Stimulated activated CD4-positive, alpha-beta T cell treated with anti-CD3 and anti-CD28 coated beads, TNF-alpha, amount 100 ng/mL, for 4 hours (primary cell): ENCODE results near the gene ZFAND6.
"Not testable (repeated sequence)": the region's sequence is repeated elsewhere in the genome, so short reads cannot be mapped to it uniquely, and the experiment has no call there.

Source experiments
- DNase-seq, 3 experiments: peaks; one replicate each; pipeline ENCODE4 v3.0.0-alpha.2; 2020; ENCODE audit warnings: low read depth in 3 of 3

The ZFAND6 gene

DNA sequence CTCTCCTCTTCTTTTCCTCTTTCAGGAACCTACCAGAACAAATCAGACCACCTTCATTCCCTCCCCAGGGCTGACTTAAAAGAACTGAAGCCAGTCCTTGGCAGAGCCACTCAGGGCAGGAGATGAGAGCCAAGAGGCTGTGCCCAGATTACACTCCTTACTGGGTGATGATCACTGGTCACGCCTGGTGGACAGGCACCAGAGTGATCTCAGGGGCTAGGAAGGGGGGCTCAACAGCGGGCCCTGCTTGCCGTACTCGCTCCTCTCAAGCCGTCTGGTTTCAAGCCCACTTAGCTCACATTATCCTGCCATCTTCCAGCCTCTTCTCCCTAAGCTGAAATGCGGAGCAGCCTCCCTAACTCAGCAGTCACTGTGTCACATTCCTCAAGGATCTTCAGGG is 91.7 kb downstream of the ZFAND6 start:
- DNase-seq, result no peak

DNA sequence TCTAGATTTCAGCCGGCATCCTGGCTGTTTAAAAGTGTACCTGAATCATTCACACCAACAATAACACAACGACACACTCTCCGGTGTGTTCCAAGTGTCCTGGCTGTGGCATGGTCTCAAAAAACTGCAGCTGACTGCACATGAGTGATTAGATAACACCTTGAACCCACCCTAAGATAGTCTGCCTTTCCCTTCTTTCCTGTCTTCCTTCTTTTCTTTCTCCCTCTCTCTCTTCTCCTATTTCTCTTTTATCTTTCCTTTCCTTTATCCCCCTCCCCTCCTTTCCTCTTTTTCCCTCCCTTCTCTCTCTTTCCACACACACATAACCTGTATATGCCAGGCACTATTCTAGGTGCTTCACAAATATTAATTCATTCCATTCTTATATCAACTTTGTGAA is 92.1 kb downstream of the ZFAND6 start:
- no peak for DNase-seq

DNA sequence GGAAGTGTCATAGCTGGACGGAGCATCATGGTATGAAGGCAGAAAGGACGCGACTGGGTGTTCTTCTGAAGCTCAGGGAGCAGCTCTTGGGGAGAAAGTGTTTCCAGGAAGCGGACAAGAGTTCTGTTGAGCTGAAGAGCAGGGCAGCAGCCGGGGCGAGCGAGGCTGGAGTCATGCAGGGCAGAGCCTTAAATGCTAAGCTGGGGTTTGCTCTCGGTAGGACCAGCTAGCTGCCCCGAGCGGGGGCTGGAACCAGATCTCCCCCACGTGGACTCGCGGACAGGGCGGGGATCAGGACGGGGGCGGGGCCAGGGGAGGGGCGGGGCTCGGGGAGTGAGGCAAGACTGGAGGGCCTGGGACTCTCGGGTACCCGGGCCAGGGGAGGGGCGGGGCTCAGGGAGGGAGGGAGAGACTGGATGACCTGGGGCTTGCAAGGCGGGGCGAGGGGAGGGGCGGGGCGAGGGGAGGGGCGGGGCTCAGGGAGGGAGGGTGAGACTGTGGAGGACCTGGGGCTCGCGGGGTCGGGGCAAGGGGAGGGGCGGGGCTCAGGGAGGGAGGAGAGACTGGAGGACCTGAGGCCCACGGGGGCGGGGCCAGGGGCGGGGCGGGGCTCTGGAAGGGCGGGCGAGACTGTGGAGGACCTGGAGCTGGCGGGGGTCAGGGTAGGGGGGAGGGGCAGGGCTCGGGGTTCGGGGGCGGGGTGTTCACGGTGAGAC is 92.9 kb downstream of the ZFAND6 start:
- peak; percentile 76 to 83 (median 81) for DNase-seq

DNA sequence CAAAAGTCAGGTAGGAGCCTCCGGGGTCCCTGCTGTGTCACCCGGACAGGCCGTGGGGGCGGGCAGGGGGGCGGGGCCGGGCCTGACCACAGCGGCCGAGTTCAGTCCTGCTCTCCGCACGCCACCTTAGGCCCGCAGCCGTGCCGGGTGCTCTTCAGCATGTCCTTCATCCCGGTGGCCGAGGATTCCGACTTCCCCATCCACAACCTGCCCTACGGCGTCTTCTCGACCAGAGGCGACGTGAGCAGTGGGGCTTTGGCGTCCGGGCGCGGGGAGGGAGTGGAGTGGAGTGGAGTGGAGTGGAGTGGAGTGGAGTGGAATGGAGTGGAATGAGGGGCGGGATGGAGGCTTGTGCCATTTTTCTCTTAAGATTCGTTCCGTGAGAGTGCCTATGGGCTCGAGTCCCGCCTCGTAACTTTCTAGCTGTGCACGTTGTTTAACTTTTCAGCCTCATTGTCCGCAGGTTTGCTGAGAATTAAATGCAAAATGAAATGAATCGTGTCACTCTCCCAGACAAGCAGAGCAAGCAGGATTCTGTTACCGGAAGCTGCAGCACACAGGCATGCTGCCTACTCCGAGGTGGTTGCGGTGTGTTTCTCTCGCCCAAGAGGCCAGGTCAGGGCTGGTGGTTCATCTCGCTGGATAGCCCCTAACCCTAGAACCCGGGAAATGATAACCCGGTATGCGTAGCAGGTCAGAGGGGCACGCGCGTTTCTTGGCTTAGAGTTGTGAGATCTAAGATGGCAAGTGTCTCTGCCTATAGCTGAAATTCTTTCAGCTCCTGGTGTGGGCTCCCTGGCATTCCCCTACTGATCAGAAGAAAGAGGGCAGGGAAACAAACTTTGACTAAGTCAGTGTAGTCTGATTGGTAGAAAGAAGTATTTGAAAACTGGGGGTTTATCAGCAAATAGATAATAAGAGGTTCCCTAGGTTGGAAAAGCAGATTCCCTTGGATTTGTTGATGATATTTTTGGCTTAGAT is 93.7 kb downstream of the ZFAND6 start, which contains the start of gene FAH:
Gene FAH, plus strand, starts transcription at position 104 of the 981 bp plus-strand sequence. Its CDS starts 56 bp downstream, at position 160.
- peak in 1 of 3 experiments; percentile 12 for DNase-seq

DNA sequence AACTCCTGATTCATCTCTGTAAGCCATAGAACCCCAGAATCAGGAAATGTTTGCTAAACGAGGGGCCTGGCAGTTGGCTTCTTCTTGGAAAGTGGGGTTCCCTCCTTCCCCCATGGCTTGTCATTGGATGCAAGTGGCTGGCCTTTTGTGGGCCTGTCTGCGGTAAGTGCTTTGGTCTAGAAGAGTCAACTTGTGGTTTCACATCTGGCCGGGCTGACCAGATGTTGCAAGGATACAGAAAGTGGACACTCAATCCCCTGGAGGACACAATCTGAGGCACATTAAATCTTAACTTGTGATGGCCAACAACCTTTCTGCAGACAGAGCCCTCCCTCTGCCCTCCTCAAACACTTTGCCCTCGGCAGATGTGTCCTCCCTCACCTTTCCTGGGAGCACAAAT is 94.4 kb downstream of the ZFAND6 start:
- no peak for DNase-seq

DNA sequence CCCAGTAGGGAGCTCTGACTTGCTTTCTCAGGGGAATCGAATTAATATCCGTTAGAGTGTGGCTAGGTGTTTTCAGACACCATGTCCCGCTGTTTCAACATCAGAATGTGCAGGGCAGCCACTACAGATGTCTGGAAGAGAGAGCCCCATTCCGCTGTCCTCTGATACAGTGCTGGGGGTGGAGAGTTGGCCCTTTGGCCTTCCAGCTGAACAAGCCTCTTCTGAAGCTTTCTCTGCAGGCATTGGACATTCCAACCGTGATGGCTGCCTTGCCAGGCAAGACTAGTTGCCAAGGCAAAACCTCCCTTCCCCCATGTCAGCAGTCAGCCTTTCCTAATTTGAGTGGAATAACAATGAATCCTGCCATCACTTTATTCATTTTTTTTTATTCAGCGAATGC is 94.9 kb downstream of the ZFAND6 start:
- no peak for DNase-seq

DNA sequence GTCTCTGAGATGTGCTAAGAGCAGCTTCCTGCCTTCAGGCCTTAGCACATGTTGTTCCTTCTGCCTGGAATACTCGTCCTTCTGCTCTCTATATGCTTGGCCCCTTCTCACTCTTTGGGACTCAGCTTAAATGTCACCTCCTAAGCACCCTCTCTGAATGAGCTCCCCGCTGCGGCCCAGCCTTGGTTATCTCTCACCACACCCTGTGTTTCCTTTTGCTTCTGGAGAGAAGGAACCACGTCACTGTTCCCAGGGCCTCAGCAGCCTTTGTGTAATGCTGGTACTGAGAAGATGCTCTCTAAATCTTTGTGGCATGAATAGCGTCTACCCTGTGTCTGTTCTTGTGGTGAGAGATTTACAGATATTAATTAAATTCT is 95.5 kb downstream of the ZFAND6 start:
- no peak for DNase-seq

DNA sequence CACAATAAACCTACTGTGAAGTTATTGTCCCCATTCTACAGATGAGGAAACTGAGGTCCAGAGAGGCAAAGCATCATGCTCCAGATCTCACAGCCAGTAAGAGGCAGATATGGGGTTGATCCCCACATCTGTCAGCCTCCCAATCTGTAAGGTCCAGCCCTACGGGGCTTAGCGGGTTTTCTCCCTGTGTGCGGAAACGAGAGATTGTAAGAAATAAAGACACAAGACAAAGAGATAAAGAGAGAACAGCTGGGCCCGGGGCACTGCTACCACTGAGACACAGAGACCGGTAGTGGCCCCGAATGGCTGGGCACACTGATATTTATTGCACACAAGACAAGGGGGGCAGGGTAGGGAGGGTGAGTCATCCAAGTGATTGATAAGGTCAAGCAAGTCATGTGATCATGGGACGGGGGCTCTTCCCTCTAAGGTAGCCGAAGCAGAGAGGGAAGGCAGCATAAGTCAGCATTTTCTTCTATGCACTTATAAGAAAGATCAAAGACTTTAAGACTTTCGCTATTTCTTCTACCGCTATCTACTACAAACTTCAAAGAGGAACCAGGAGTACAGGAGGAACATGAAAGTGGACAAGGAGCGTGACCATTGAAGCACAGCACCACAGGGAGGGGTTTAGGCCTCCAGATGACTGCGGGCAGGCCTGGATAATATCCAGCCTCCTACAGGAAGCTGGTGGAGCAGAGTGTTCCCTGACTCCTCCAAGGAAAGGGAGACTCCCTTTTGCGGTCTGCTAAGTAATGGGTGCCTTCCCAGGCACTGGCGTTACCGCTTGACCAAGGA is 96.1 kb downstream of the ZFAND6 start:
- not testable (repeated sequence) for DNase-seq

DNA sequence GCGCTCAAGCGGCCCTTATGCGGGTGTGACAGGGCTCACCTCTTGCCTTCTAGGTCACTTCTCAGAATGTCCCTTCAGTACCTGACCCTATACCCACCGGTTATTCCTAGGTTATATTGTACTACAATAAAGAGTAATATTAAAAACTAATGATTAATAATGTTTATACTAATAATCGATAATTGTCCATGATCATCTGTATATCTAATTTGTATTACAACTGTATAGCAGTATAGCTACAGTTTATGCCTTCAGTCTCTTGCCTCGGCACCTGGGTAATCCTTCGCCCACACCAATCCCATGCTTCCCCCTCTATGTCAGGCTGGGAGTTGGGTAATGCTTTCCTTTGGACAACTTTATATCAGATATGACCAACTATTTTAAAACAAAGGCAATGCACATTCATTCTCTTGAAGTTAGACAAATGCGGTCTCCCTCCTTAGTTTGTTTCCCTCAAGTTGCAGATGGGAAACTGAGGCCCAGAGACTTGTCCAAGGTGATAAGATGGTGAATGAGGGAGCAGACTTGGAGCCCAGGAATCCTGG is 96.8 kb downstream of the ZFAND6 start:
- no peak for DNase-seq

DNA sequence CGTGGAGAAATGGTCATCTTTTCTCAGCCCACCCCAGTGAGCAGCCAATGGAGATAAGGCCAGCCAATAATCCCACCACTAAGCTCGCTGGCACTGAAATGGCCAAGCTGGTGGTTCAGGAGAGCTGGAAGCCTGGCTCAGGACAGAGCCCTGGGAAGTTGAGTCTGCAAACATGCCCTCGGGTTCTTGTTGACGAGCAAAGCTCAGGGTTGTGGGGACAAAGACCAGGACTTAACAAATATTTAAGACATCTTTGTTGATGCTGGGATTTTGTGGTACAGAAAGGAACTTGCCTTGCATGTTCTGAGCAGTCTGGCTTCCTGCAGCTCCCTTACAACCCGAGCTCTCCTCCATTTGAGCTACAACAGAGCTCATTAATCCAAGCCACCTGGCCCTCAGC is 97.7 kb downstream of the ZFAND6 start:
- DNase-seq, result no peak

DNA sequence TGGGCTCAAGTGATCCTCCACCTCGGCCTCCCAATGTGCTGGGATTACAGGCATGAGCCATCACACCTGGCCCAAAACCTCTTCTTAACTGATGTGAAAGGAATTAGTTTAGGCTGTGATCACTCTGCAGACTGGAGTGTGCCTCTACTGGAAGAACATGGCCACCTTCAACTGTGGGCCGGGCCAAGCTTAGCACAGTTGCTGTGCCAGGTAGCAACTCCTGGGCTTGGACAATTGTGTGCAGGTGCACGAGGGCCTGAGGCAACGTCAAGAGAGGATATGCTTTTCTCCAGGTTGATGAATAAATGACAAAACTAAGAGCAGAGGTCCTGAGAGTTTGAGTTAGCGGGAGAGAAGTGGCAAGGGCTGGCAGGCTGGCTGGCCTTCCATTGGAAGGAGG is 99.8 kb downstream of the ZFAND6 start:
- no peak for DNase-seq

DNA sequence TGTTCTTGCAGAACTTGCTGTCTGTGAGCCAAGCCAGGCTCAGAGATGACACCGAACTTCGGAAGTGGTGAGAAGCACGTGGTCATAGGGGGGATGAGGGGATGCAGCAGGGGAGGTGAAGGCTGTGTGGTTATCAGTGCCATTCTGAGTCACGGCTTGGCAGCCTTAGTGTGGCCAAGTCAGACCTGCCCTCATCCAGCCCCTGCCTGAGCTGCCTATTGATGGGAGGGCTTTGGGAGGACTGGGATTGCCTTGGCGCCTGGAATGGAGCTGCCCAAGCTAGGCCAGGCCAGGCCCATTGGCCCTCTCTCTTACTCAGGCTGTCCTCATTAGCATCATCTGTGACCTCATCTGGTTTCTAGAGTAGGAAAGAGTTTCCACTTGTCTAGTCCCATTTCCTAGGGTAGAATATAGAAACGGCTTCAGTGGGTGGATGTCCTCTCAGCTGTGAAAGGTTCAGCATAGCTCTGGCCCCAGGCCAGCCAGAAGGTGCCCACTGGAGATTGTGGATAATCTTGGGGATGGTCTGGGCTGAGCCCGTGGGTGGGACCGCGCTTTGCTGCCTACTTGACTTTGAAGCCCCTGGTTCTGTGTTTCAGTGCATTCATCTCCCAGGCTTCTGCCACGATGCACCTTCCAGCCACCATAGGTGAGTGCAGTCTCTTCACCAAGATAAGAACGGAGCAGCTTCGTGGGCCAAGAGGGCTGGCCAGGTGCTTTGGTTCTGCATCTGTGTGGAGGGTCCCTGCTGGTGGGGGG is 100.5 kb downstream of the ZFAND6 start:
- no peak for DNase-seq

DNA sequence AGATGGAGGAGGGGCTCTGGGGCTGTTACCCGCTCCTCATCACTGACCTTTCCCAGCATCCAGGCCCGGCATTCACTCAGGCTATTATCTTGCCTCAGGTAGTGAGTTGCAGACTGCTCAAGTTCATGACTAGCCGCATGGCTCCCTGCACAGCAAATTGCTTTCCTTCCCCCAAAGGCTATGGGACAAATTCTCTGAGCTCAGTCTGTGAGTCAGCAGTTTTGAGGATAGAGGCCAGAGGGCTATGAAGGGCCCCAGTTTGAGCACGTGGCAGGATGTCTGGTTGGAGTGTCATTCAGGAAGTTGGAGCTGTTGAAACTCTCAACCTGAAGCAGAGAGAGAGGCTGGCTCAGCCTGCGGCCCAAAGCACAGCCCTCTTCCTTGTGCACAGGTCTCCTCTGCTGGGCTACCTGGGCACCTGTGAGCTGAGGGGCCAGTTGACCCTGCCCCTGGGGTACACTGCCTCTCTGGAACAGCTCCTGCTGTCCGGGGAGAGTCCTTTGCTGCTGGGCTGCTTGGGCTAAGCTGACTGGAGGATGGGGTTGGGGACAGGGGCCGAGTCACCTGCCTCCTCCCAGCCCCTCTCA is 101.2 kb downstream of the ZFAND6 start:
- no peak for DNase-seq

DNA sequence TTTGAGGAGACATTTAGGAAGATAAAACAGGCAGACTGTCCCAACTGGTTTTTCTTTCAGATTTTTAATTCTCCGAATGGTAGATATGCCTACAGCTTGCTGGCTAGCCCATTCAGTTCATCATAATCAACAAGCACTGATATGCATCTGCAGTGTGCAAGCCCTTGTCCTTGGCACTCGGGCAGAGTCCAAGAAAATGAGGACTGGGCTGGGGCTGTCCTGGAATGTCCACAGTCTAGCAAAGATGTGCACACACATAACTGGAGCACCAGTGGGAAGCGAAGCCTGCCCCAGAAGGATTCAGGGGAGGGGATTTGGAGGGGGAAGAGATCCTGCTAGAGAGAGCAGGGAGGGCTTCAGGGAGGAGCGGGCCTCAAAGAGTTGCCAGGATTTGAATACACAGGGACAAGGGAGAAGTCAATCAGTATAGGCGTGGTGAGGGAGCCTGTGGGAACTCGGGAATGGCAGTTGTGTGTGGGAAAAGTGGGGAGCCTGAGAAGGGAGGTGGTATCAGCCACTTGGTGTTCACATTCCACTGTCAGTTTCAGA is 102.1 kb downstream of the ZFAND6 start:
- DNase-seq, result no peak

DNA sequence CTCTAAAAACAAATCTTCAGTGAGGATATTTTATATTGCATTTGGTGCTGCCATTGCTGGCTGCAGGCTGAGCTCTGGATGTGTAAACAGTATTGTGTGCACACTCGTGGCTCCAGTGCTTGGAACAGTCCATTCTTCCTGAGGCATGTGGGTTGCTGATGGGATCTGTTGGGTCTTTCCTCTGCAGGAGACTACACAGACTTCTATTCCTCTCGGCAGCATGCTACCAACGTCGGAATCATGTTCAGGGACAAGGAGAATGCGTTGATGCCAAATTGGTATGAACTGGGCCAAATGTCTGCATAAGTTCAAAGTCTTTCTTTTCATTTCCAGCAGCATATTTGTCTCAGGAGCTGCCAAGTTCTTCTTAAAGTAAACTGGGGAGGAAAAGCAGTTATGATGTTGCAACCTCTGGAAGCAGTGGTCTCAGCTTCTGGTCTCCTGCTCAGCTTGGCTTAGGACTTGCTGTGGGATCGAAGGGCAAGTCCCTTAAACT is 102.6 kb downstream of the ZFAND6 start:
- no peak for DNase-seq

DNA sequence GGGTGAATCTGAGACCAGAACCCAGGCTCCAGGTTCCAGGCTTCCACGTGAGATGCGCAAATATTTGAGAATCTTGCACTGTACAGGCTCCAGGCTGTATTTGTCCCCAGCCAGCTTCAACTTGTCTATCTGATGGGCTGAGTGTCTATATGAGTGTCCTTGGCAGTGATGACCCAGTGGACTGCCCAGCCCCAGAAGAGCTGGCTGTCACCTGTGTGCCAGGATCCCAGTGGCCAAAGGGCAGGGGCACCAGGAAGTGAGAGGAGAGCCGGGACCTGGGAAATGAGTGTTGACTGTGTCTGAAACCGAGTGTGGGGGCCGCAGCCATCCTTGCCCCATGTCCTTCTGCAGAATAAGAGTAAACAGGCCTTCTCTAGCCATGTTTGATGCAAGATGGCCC is 103.7 kb downstream of the ZFAND6 start:
- DNase-seq, result no peak

DNA sequence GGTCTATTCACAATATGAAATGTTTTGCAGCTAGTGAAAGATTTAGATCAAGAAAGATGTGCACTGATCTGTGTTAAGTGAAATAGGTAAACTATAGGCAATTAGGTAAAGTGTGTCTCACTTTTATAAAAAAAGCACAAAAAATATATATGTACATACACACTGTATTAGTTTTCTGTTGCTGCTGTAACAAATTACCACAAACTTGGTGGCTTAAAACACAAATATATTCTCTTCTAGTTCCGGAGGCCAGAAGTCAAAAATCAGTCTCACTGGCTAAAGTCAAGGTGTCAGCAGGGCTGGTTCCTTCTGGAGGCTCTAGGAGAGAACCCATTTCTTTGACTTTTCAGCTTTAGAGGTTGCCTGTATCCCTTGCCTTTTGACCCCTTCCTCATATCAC is 104.4 kb downstream of the ZFAND6 start:
- DNase-seq, result no peak

DNA sequence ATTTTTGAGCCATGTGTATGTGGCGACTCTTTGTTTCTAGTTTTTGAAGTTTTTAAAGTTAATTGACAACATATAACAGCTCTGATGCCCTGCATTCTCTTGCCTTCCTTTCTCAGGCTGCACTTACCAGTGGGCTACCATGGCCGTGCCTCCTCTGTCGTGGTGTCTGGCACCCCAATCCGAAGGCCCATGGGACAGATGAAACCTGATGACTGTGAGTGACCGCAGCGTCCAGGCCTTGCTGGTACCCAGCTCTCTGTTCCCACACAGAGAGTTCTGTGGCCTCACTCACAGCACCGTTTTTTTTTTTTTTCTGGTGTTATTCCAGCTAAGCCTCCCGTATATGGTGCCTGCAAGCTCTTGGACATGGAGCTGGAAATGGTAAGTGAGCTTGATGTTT is 108.5 kb downstream of the ZFAND6 start:
- no peak for DNase-seq

DNA sequence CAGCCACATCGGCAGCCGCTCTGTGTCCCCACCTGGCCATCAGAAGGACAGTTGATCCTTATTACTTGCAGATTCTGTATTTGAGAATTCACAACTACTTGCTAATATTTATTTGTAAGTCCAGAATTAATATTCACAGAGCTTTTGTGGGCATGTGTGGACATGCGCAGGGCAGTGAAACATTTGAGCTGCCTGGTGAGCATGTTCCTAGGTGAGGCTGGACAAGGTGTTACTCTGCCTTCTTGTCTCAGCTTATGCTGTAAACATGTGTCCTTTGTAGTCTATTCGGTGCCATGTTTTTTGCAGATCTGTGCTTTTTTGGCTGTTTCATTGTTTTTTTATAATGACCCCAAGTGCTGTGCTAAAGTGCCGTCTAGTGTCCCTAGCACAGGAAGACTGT is 108.9 kb downstream of the ZFAND6 start:
- no peak for DNase-seq

DNA sequence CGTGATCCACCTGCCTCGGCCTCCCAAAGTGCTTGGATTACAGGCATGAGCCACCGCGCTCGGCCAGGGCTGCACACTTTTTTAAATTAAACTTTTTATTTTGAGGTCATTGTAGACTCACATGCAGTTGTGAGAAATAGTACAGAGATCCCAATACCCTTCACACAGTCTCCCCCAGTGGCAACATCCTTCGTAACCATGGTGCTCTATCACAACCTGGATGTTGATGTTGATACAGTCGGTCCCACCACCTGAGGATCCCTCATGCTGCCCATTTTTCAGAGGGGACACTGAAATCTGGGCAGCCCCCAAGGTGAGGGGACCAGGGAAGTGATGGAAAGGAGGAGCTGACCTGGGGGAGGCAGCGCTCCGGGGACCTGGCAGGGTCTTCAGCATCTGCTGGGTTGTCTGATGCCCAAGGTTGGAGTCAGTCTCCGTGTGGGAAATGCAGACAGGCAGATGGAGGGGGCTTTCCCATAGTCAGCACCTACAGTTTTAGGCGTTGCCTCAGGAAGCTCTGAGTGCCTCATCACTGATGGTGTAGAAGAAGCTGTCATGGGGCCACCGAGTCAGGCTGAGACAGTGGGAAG is 110.4 kb downstream of the ZFAND6 start:
- DNase-seq, result no peak
